Prostate gland (tissue), 2 donors: ENCODE results near the gene ABL1.

Experiments
- POLR2A ChIP-seq: fragments of 450-650 bp; IDR thresholded peaks from one replicate; pipeline ENCODE4 v1.6.1; 2016; ENCODE audit warnings: antibody characterized with exemption, mild to moderate bottlenecking
- POLR2AphosphoS5 ChIP-seq: sonication (generic); formaldehyde crosslinking; IDR thresholded peaks from one replicate; pipeline ENCODE4 v1.6.1; 2017; ENCODE audit warnings: antibody characterized with exemption
- TF ChIP-seq, protein P1 (sequence below), 4 experiments: fragments of 200-600 bp in 2 of 4; fragments of 450-650 bp in 2 of 4; sonication (generic) in 2 of 4; IDR thresholded peaks; 1 replicate in 3 of 4; 2 replicates in 1 of 4; pipeline ENCODE4 v1.5.1; 2016 to 2019; ENCODE audit warnings: antibody characterized with exemption in 4 of 4, mild to moderate bottlenecking in 2 of 4, moderate library complexity in 2 of 4

DNA sequence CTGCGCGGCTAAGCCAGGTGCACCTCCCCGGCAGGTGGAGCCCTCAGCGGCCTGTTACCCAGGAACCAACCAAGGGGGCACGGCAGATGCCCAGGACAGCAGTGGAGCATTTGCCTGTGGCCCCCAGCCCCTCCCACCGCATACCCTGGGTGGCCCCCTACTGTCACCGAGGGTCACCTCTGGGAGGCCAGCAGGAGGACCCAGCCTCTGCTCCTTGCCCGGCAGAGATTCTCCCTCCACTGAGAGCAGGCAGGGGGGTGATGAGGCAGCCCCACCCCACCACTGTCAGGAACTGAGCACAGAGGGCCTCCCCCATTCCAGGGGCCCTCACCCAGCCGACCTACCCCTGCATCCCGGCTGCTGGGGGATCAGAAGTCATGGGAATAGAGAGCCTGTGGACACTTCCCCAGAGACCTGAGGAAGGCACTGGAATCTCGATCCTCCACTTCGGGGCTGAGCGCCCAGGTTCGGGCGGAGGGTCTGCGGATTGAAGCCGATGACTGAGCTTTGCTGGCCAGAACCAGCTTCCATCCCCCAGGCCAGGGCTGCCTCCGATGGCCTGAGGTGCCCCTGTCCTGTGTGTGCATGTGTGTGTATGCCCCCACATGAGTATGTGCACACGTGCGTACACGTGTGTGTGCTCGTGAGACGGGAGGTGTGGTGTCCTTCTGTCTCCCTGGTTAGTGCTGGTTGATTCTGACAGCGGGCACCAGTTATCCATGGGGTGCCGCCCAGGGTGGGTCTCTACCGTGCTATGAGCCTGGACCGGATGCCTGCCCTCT, 61.4 kb downstream of the ABL1 start, which contains the start of gene QRFP:
- TF ChIP-seq, protein P1, sequence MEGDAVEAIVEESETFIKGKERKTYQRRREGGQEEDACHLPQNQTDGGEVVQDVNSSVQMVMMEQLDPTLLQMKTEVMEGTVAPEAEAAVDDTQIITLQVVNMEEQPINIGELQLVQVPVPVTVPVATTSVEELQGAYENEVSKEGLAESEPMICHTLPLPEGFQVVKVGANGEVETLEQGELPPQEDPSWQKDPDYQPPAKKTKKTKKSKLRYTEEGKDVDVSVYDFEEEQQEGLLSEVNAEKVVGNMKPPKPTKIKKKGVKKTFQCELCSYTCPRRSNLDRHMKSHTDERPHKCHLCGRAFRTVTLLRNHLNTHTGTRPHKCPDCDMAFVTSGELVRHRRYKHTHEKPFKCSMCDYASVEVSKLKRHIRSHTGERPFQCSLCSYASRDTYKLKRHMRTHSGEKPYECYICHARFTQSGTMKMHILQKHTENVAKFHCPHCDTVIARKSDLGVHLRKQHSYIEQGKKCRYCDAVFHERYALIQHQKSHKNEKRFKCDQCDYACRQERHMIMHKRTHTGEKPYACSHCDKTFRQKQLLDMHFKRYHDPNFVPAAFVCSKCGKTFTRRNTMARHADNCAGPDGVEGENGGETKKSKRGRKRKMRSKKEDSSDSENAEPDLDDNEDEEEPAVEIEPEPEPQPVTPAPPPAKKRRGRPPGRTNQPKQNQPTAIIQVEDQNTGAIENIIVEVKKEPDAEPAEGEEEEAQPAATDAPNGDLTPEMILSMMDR (IDR thresholded peaks at IDR 0.05) = no peak
- no peak for TF ChIP-seq POLR2A
- no peak for TF ChIP-seq POLR2AphosphoS5
